ENCODE data around the gene FAM168A.

The FAM168A gene

GRCh38 chr11:73360743-73361369, 237.1 kb downstream of the FAM168A start:
- no peak for DNase-seq

- DNase-seq, result peak; percentile 51 to 55
Measured at GRCh38 chr11:73359930-73360742, 237.8 kb downstream of the FAM168A start.

GRCh38 chr11:73359341-73359740, 238.6 kb downstream of the FAM168A start:
- no peak for DNase-seq

- no peak for DNase-seq
Measured at GRCh38 chr11:73358071-73358470, 239.8 kb downstream of the FAM168A start.

GRCh38 chr11:73356979-73357860, 240.7 kb downstream of the FAM168A start:
- DNase-seq, result no peak

GRCh38 chr11:73355109-73355508, 242.8 kb downstream of the FAM168A start:
- DNase-seq, result no peak

- DNase-seq, result no peak
Measured at GRCh38 chr11:73353422-73353821, 244.5 kb downstream of the FAM168A start.

GRCh38 chr11:73350908-73351636, 246.8 kb downstream of the FAM168A start:
- peak; percentile 54 to 61 for DNase-seq

Data from activated T-cell treated with anti-CD3 and anti-CD28 coated beads, Interleukin-2, amount 50 U/mL, for 48 hours (primary cell).